Measurements from ENCODE around the gene RPL7A.

Gene RPL7A

GRCh38 chr9:133378408-133378962 is 30.5 kb downstream of the RPL7A start:
- no peak for TF ChIP-seq CTCF (IDR thresholded peaks at IDR 0.05; ENCODE audit: low read depth, low read length, missing control alignments)
- no peak for DNase-seq (ENCODE audit: low read depth)
- in situ Hi-C loops (cut with HindIII; ENCODE audit: low sequenced_read_pairs): loop anchor here (5.0 kb wide), 1 partner anchor 89 kb away; no protein-coding TSS in a partner anchor
- H3K4me3 ChIP-seq (ENCODE audit: low read depth, low read length): no peak overlapping the region

GRCh38 chr9:133379153-133380086 is 31.4 kb downstream of the RPL7A start:
- DNase-seq (ENCODE audit: low read depth): no peak
- TF ChIP-seq CTCF (IDR thresholded peaks at IDR 0.05; ENCODE audit: low read depth, low read length, missing control alignments): no peak
- H3K4me3 ChIP-seq (ENCODE audit: low read depth, low read length): no peak overlapping the region
- in situ Hi-C loops (cut with HindIII; ENCODE audit: low sequenced_read_pairs): loop anchor here (5.0 kb wide), 1 partner anchor 88 kb away; no protein-coding TSS in a partner anchor

- in situ Hi-C loops (cut with HindIII; ENCODE audit: low sequenced_read_pairs): no loop called here
- no peak for DNase-seq (ENCODE audit: low read depth)
- H3K4me3 ChIP-seq (ENCODE audit: low read depth, low read length): no peak overlapping the region
- TF ChIP-seq CTCF (IDR thresholded peaks at IDR 0.05; ENCODE audit: low read depth, low read length, missing control alignments): no peak
Observed at GRCh38 chr9:133380734-133381133, 32.7 kb downstream of the RPL7A start.

GRCh38 chr9:133382507-133383141 is 34.6 kb downstream of the RPL7A start:
- in situ Hi-C loops (cut with HindIII; ENCODE audit: low sequenced_read_pairs): no loop called here
- TF ChIP-seq CTCF (IDR thresholded peaks at IDR 0.05; ENCODE audit: low read depth, low read length, missing control alignments): no peak
- DNase-seq (ENCODE audit: low read depth): no peak
- no peak overlapping the region for H3K4me3 ChIP-seq (ENCODE audit: low read depth, low read length)

GRCh38 chr9:133383438-133383837 is 35.4 kb downstream of the RPL7A start:
- in situ Hi-C loops (cut with HindIII; ENCODE audit: low sequenced_read_pairs): no loop called here
- no peak for DNase-seq (ENCODE audit: low read depth)
- no peak for TF ChIP-seq CTCF (IDR thresholded peaks at IDR 0.05; ENCODE audit: low read depth, low read length, missing control alignments)
- no peak overlapping the region for H3K4me3 ChIP-seq (ENCODE audit: low read depth, low read length)

- no peak for DNase-seq (ENCODE audit: low read depth)
- TF ChIP-seq CTCF (IDR thresholded peaks at IDR 0.05; ENCODE audit: low read depth, low read length, missing control alignments): no peak
- H3K4me3 ChIP-seq (ENCODE audit: low read depth, low read length): no peak overlapping the region
- in situ Hi-C loops (cut with HindIII; ENCODE audit: low sequenced_read_pairs): no loop called here
Observed at GRCh38 chr9:133384736-133385321, 36.8 kb downstream of the RPL7A start.
